ENCODE data around the gene LRCH1. TPM values are rescaled to one million over a fixed set of nuclear protein-coding genes. Genes with fewer than 3 reads are reported as not detected.

The LRCH1 gene
- polyA plus RNA-seq, 1 experiment, result 8.3 TPM

DNA sequence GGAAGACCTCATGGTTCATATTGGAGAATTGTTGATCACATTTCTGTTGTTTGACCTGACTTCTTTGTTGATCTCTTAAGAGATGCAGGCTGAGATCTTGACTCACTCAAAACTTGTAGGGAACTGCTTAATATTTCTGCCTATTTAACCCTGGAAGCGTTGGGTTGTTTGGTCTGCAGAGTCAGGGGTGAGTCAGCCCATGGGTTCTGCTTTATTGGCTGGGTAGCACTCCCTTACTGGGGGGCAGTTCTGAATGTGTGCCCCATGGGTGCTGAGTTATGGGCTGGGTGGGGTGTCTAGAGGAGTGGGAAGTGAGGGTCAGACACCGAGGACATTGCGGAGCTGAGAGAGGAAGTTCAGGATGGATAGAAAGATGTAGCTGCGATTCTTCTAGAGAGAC lies 87.9 kb downstream of the LRCH1 start:
- DNase-seq (ENCODE audit: low read depth), result no peak
- Histone ChIP-seq H3K4me3 (ENCODE audit: low read depth, low read length) (no peak overlapping the region), H3K27me3 (ENCODE audit: control insufficient read depth, insufficient read depth, low read length) (no peaks in the 10 kb centered on the region), H3K36me3 (ENCODE audit: control insufficient read depth, insufficient read depth, low read length) (no peaks in the 10 kb centered on the region)
- POLR2A ChIA-PET, result no interaction called here
- no peak for TF ChIP-seq CTCF (IDR thresholded peaks at IDR 0.05; ENCODE audit: insufficient read depth, low read depth, low read length)
- CTCF ChIA-PET, result interaction anchor here (0.9 to 1.2 kb wide), 2 partner anchors 12 to 38 kb away, joined by 3 to 4 read pairs; no protein-coding TSS in a partner anchor

GRCh38 chr13:46641274-46642081 lies 88.5 kb downstream of the LRCH1 start:
- Histone ChIP-seq H3K27me3 (ENCODE audit: control insufficient read depth, insufficient read depth, low read length) (no peaks in the 10 kb centered on the region), H3K4me3 (ENCODE audit: low read depth, low read length) (no peak overlapping the region), H3K36me3 (ENCODE audit: control insufficient read depth, insufficient read depth, low read length) (no peaks in the 10 kb centered on the region)
- CTCF ChIA-PET, result interaction anchor here (0.6 to 0.9 kb wide), 2 partner anchors 16 to 39 kb away, joined by 3 read pairs; no protein-coding TSS in a partner anchor
- DNase-seq (ENCODE audit: low read depth), result no peak
- no peak for TF ChIP-seq CTCF (IDR thresholded peaks at IDR 0.05; ENCODE audit: insufficient read depth, low read depth, low read length)
- POLR2A ChIA-PET, result no interaction called here

DNA sequence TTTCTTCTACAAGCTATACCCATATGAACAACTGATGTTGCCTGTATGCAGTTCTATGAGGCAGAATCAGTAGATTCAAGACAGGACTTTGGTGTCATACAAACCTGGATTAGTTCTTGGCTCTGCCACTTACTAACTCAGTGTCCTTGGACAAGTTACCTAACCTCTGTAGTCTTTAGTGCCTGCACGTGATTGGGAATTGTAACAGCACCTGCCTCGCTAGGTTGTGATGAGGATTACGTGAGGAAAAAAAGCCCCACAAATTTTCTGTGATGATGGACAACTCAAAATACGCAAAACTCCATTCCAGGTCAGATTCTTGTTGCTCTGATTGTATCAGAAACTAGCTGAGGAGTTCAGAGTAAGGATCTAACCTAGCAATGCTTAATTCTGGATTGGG lies 89.3 kb downstream of the LRCH1 start:
- POLR2A ChIA-PET, result no interaction called here
- TF ChIP-seq CTCF (IDR thresholded peaks at IDR 0.05; ENCODE audit: insufficient read depth, low read depth, low read length), result no peak
- CTCF ChIA-PET, result no interaction called here
- H3K4me3 ChIP-seq (ENCODE audit: low read depth, low read length), result no peak overlapping the region
- no peaks in the 10 kb centered on the region for H3K27me3 ChIP-seq (ENCODE audit: control insufficient read depth, insufficient read depth, low read length)
- no peak for DNase-seq (ENCODE audit: low read depth)
- no peaks in the 10 kb centered on the region for H3K36me3 ChIP-seq (ENCODE audit: control insufficient read depth, insufficient read depth, low read length)

- Histone ChIP-seq H3K4me3 (ENCODE audit: low read depth, low read length) (no peak overlapping the region), H3K36me3 (ENCODE audit: control insufficient read depth, insufficient read depth, low read length) (no peaks in the 10 kb centered on the region), H3K27me3 (ENCODE audit: control insufficient read depth, insufficient read depth, low read length) (no peaks in the 10 kb centered on the region)
- DNase-seq (ENCODE audit: low read depth), result no peak
- no peak for TF ChIP-seq CTCF (IDR thresholded peaks at IDR 0.05; ENCODE audit: insufficient read depth, low read depth, low read length)
- CTCF ChIA-PET, result no interaction called here
- POLR2A ChIA-PET, result no interaction called here
These were observed 90.3 kb downstream of the LRCH1 start for GRCh38 chr13:46643165-46643777.

DNA sequence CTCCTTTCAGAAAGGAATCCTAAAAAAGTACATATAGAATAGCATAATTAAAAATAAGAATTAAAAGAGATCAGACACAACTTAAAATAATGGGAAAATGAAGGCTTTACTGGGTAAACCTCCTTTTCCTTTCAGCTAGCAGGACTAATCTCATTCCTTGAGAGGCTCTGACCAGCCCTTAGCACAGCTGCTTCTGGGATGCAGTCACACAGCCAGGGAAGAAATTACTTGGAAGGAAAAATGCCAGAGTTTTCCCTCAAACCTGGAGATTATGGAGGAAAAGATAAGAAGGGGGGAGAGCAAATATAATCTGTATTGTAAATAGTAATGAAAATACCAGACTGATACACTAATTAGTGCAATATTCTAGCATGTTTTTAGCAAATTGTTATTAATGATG lies 91.8 kb downstream of the LRCH1 start:
- H3K4me3 ChIP-seq (ENCODE audit: low read depth, low read length), result no peak overlapping the region
- H3K27me3 ChIP-seq (ENCODE audit: control insufficient read depth, insufficient read depth, low read length), result no peaks in the 10 kb centered on the region
- no peak for DNase-seq (ENCODE audit: low read depth)
- CTCF ChIA-PET, result interaction anchor here (1.0 to 1.5 kb wide), 3 partner anchors 14 to 42 kb away, joined by 3 to 4 read pairs (median 4); no protein-coding TSS in a partner anchor
- POLR2A ChIA-PET, result no interaction called here
- TF ChIP-seq CTCF (IDR thresholded peaks at IDR 0.05; ENCODE audit: insufficient read depth, low read depth, low read length), result no peak
- no peaks in the 10 kb centered on the region for H3K36me3 ChIP-seq (ENCODE audit: control insufficient read depth, insufficient read depth, low read length)

Measured in BJ (cell line).